SK-N-SH treated with all-trans-retinoic acid at 6 μM for 48 hours (cell line): Measurements from ENCODE around the gene CLEC3B.

Experiments
- ATAC-seq: fragments of 200-7000 bp; cut with Tn5 transposase; 3 replicates; pipeline ENCODE4 v1.9.1; 2020; ENCODE audit warnings: mild to moderate bottlenecking, moderate library complexity
- ARNTL ChIP-seq: fragments of 450-650 bp; formaldehyde crosslinking; IDR thresholded peaks from 2 replicates; pipeline ENCODE4 v1.5.0; 2020; ENCODE audit warnings: low read depth, mild to moderate bottlenecking, moderate library complexity, borderline replicate concordance
- BACH2 ChIP-seq: fragments of 250-450 bp; sonication (Bioruptor Pico); IDR thresholded peaks from 2 replicates; pipeline ENCODE4 v1.9.0; 2021; ENCODE audit warnings: mild to moderate bottlenecking, borderline replicate concordance
- CREB5 ChIP-seq: fragments of 250-450 bp; sonication (Bioruptor Pico); IDR thresholded peaks from 2 replicates; pipeline ENCODE4 v1.5.1; 2020; ENCODE audit warnings: low read depth, mild to moderate bottlenecking, moderate library complexity
- CSDC2 ChIP-seq: fragments of 250-450 bp; sonication (Bioruptor Pico); IDR thresholded peaks from 2 replicates; pipeline ENCODE4 v1.5.0; 2020; ENCODE audit warnings: mild to moderate bottlenecking, moderate library complexity
- CSRNP3 ChIP-seq: fragments of 250-450 bp; sonication (Bioruptor Pico); IDR thresholded peaks from 2 replicates; pipeline ENCODE4 v1.5.1; 2021; ENCODE audit warnings: mild to moderate bottlenecking, moderate library complexity
- ESRRG ChIP-seq: fragments of 250-450 bp; sonication (Bioruptor Pico); IDR thresholded peaks from 2 replicates; pipeline ENCODE4 v1.6.1; 2021; ENCODE audit warnings: mild to moderate bottlenecking
- GLIS3 ChIP-seq: fragments of 250-450 bp; sonication (Bioruptor Pico); IDR thresholded peaks from 2 replicates; pipeline ENCODE4 v1.5.0; 2020; ENCODE audit warnings: mild to moderate bottlenecking, moderate library complexity
- ISL1 ChIP-seq: fragments of 250-450 bp; sonication (Bioruptor Pico); IDR thresholded peaks from 2 replicates; pipeline ENCODE4 v2.1.2; 2022; ENCODE audit warnings: mild to moderate bottlenecking, moderate library complexity
- OSR1 ChIP-seq: fragments of 250-450 bp; sonication (Bioruptor Pico); IDR thresholded peaks from 2 replicates; pipeline ENCODE4 v1.8.0; 2022; ENCODE audit warnings: moderate library complexity, mild to moderate bottlenecking, inconsistent platforms
- PATZ1 ChIP-seq: fragments of 250-450 bp; sonication (Bioruptor Pico); IDR thresholded peaks from 2 replicates; pipeline ENCODE4 v1.8.0; 2020; ENCODE audit warnings: mild to moderate bottlenecking, moderate library complexity, borderline replicate concordance
- POU6F1 ChIP-seq: fragments of 250-450 bp; sonication (Bioruptor Pico); IDR thresholded peaks from 2 replicates; pipeline ENCODE4 v1.8.0; 2021; ENCODE audit warnings: low read depth, mild to moderate bottlenecking, moderate library complexity, borderline replicate concordance
- PPARA ChIP-seq: fragments of 250-450 bp; sonication (Bioruptor Pico); IDR thresholded peaks from 2 replicates; pipeline ENCODE4 v1.5.0; 2020; ENCODE audit warnings: mild to moderate bottlenecking, borderline replicate concordance
- RARB ChIP-seq: fragments of 250-450 bp; sonication (Bioruptor Pico); IDR thresholded peaks from 2 replicates; pipeline ENCODE4 v1.8.0; 2021; ENCODE audit warnings: mild to moderate bottlenecking, moderate library complexity
- SNAI2 ChIP-seq: fragments of 250-450 bp; sonication (Bioruptor Pico); IDR thresholded peaks from 2 replicates; pipeline ENCODE4 v1.5.0; 2020; ENCODE audit warnings: mild to moderate bottlenecking, moderate library complexity
- TCF4 ChIP-seq: fragments of 250-450 bp; sonication (Bioruptor Pico); IDR thresholded peaks from 2 replicates; pipeline ENCODE4 v1.8.0; 2021; ENCODE audit warnings: mild to moderate bottlenecking, moderate library complexity, borderline replicate concordance
- TOX ChIP-seq: fragments of 250-450 bp; sonication (Bioruptor Pico); IDR thresholded peaks from 2 replicates; pipeline ENCODE4 v1.8.0; 2021; ENCODE audit warnings: mild to moderate bottlenecking, moderate library complexity, borderline replicate concordance
- ZC3H10 ChIP-seq: fragments of 250-450 bp; sonication (Bioruptor Pico); IDR thresholded peaks from 2 replicates; pipeline ENCODE4 v1.5.1; 2021; ENCODE audit warnings: mild to moderate bottlenecking, moderate library complexity
- ZFP3 ChIP-seq: fragments of 250-450 bp; sonication (Bioruptor Pico); IDR thresholded peaks from 2 replicates; pipeline ENCODE4 v1.5.0; 2020; ENCODE audit warnings: mild to moderate bottlenecking, moderate library complexity
- ZFP30 ChIP-seq: fragments of 450-650 bp; formaldehyde crosslinking; IDR thresholded peaks from 2 replicates; pipeline ENCODE4 v1.5.0; 2022; ENCODE audit warnings: mild to moderate bottlenecking, moderate library complexity
- ZNF565 ChIP-seq: fragments of 450-650 bp; formaldehyde crosslinking; conservative IDR thresholded peaks from 2 replicates; pipeline ENCODE4 v1.5.0; 2020; ENCODE audit warnings: low read depth, mild to moderate bottlenecking, moderate library complexity
- ZNF70 ChIP-seq: fragments of 450-650 bp; formaldehyde crosslinking; IDR thresholded peaks from 2 replicates; pipeline ENCODE4 v1.5.0; 2020; ENCODE audit warnings: mild to moderate bottlenecking, moderate library complexity
- ZNF8 ChIP-seq: fragments of 450-650 bp; formaldehyde crosslinking; IDR thresholded peaks from 2 replicates; pipeline ENCODE4 v1.5.0; 2020; ENCODE audit warnings: mild to moderate bottlenecking, moderate library complexity

CLEC3B gene

GRCh38 chr3:45042162-45042561, 16.1 kb downstream of the CLEC3B start:
- no peak for ATAC-seq
- TF ChIP-seq ZFP3 (no peak), TOX (no peak), OSR1 (CRISPR knock-in tag) (no peak), GLIS3 (CRISPR knock-in tag) (no peak), TCF4 (no peak), ZNF70 (CRISPR knock-in tag) (no peak), ESRRG (CRISPR knock-in tag) (no peak), POU6F1 (CRISPR knock-in tag) (no peak), ZFP30 (CRISPR knock-in tag) (no peak), RARB (CRISPR knock-in tag) (no peak), ZNF565 (CRISPR knock-in tag) (no peak), ZC3H10 (CRISPR knock-in tag) (no peak), CSRNP3 (CRISPR knock-in tag) (no peak), BACH2 (CRISPR knock-in tag) (no peak)

GRCh38 chr3:45043728-45044299, 17.7 kb downstream of the CLEC3B start:
- TF ChIP-seq ZNF565 (CRISPR knock-in tag) (no peak), BACH2 (CRISPR knock-in tag) (no peak), ZNF8 (CRISPR knock-in tag) (no peak), RARB (CRISPR knock-in tag) (no peak), ZC3H10 (CRISPR knock-in tag) (no peak; the same call in 1 of the 2 replicates), ISL1 (no peak), ESRRG (CRISPR knock-in tag) (no peak), TCF4 (no peak), TOX (no peak), ARNTL (CRISPR knock-in tag) (no peak), ZNF70 (CRISPR knock-in tag) (no peak), CSRNP3 (CRISPR knock-in tag) (no peak), GLIS3 (CRISPR knock-in tag) (no peak), CSDC2 (no peak), CREB5 (CRISPR knock-in tag) (no peak), PATZ1 (CRISPR knock-in tag) (no peak), ZFP3 (no peak), SNAI2 (CRISPR knock-in tag) (no peak), OSR1 (CRISPR knock-in tag) (no peak), PPARA (CRISPR knock-in tag) (no peak)
- TF ChIP-seq, all 23 proteins: peak for 0
- ATAC-seq = peak; percentile 80

GRCh38 chr3:45048244-45048643, 22.1 kb downstream of the CLEC3B start:
- no peak for TF ChIP-seq ISL1
- no peak for TF ChIP-seq GLIS3 (CRISPR knock-in tag)
- TF ChIP-seq CREB5 (CRISPR knock-in tag) = no peak
- TF ChIP-seq ARNTL (CRISPR knock-in tag) = no peak
- no peak for TF ChIP-seq BACH2 (CRISPR knock-in tag)
- TF ChIP-seq SNAI2 (CRISPR knock-in tag) = no peak
- no peak for TF ChIP-seq TOX
- ATAC-seq = no peak
